GM12878 (cell line): ENCODE data around the gene MRPL1. TPM values are rescaled to one million over a fixed set of nuclear protein-coding genes. Genes with fewer than 3 reads are reported as not detected.
A peak's percentile ranks its signal among the peaks of the same experiment; 100 is the strongest.

Experiments
- ATAC-seq: fragments of 200-7000 bp; cut with Tn5 transposase; 3 replicates; pipeline ENCODE4 v1.9.1; 2020; ENCODE audit warnings: mild to moderate bottlenecking, moderate library complexity
- Bru-seq: library from RNA; stranded (reverse); fragments of 400-500 nt; gene quantifications from one replicate; lab custom pipeline; 2021; lab: Mats Ljungman, UMichigan
- BruChase-seq, 2 experiments: library from RNA; stranded (reverse); fragments of 400-500 nt; gene quantifications; one replicate each; lab custom pipeline; 2021; lab: Mats Ljungman, UMichigan
- BruUV-seq: library from RNA; stranded (reverse); fragments of 400-500 nt; replicated peaks from 2 replicates; lab custom pipeline; 2021; lab: Mats Ljungman, UMichigan
- CTCF ChIA-PET: fragments of 300-600 bp; sonication (Branson Sonifier 250); formaldehyde crosslinking; extraction: SDS; loops from one replicate; lab custom pipeline; 2021; ENCODE audit warnings: inconsistent platforms; lab: Yijun Ruan, JAX
- POLR2A ChIA-PET: fragments of 350-600 bp; formaldehyde crosslinking; extraction: SDS; loops from one replicate; lab custom pipeline; 2021; ENCODE audit warnings: inconsistent platforms; lab: Charles Lee
- RAD21 ChIA-PET: fragments of 300-600 bp; sonication (Branson Sonifier 250); formaldehyde crosslinking; loops from one replicate; lab custom pipeline; 2023; ENCODE audit warnings: antibody characterized with exemption; ENCODE audit not compliant: unreplicated experiment; lab: Charles Lee
- SMC1A ChIA-PET: fragments of 300-600 bp; sonication (Branson Sonifier 250); formaldehyde crosslinking; loops from one replicate; lab custom pipeline; 2023; ENCODE audit not compliant: unreplicated experiment, uncharacterized antibody; lab: Charles Lee
- DNase-seq: peaks from one replicate; pipeline ENCODE4 v3.0.0-alpha.2; 2011; ENCODE audit warnings: low read depth, low spot score
- FAIRE-seq: peaks from 3 replicates; lab custom pipeline; 2011; peaks lifted over from hg19 to GRCh38; lab: Jason Lieb, UNC
- H2AFZ ChIP-seq: 2 replicates; pipeline ENCODE4 v1.6.0; 2011; ENCODE audit warnings: low read depth, low read length, control low read depth; ENCODE audit not compliant: control insufficient read depth
- H3K27ac ChIP-seq: 2 replicates; pipeline ENCODE4 v1.5.1; 2011; ENCODE audit warnings: control low read depth; ENCODE audit not compliant: control insufficient read depth, insufficient read depth
- H3K27me3 ChIP-seq, 2 experiments: replicated peaks in 1 of 2; 2 replicates each; pipeline versions ENCODE4 v1.6.0 to v1.6.1; 2011; ENCODE audit warnings: low read length in 1 of 2; ENCODE audit not compliant: control insufficient read depth in 2 of 2, insufficient read depth in 2 of 2
- H3K36me3 ChIP-seq, 2 experiments: 2 replicates each; pipeline ENCODE4 v1.5.1; 2011; ENCODE audit warnings: low read length in 1 of 2; ENCODE audit not compliant: control insufficient read depth in 2 of 2, insufficient read depth in 2 of 2
- H3K4me1 ChIP-seq: 2 replicates; pipeline ENCODE4 v1.6.1; 2011; ENCODE audit warnings: mild to moderate bottlenecking, low read length, moderate library complexity, mixed read lengths; ENCODE audit not compliant: control insufficient read depth, insufficient read depth
- H3K4me2 ChIP-seq: 2 replicates; pipeline ENCODE4 v1.6.0; 2011; ENCODE audit warnings: control low read depth; ENCODE audit not compliant: control insufficient read depth, insufficient read depth
- H3K4me3 ChIP-seq: fragments of 200-600 bp; sonication (generic); 2 replicates; pipeline ENCODE4 v1.5.1; 2016
- H3K79me2 ChIP-seq: 2 replicates; pipeline ENCODE4 v1.6.0; 2011; ENCODE audit warnings: low read length; ENCODE audit not compliant: control insufficient read depth, insufficient read depth
- H3K9ac ChIP-seq: 2 replicates; pipeline ENCODE4 v1.8.0; 2011; ENCODE audit warnings: low read length, control low read depth, mixed read lengths; ENCODE audit not compliant: control insufficient read depth, insufficient read depth
- H3K9me3 ChIP-seq: replicated peaks from 3 replicates; pipeline ENCODE4 v1.5.1; 2011; ENCODE audit warnings: mild to moderate bottlenecking, low read length; ENCODE audit not compliant: control insufficient read depth, insufficient read depth
- H4K20me1 ChIP-seq: 2 replicates; pipeline ENCODE4 v1.6.0; 2011; ENCODE audit not compliant: control insufficient read depth, insufficient read depth
- CBFB ChIP-seq: IDR thresholded peaks from 2 replicates; pipeline ENCODE4 v1.6.1; 2016; ENCODE audit warnings: antibody characterized with exemption, low read depth
- CBX5 ChIP-seq: sonication (generic); IDR thresholded peaks from 2 replicates; pipeline ENCODE4 v1.6.1; 2016; ENCODE audit warnings: low read depth, moderate library complexity, mild to moderate bottlenecking, inconsistent platforms
- RELB ChIP-seq: fragments of 450-650 bp; IDR thresholded peaks from 2 replicates; pipeline ENCODE4 v1.6.1; 2017; ENCODE audit warnings: low read depth, mild to moderate bottlenecking, moderate library complexity
- STAT1 ChIP-seq: fragments of 450-650 bp; conservative IDR thresholded peaks from 2 replicates; pipeline ENCODE4 v1.6.1; 2014; ENCODE audit warnings: antibody characterized with exemption, mild to moderate bottlenecking
- TCF3 ChIP-seq: IDR thresholded peaks from 2 replicates; pipeline ENCODE4 v1.6.1; 2012; ENCODE audit warnings: low read depth, mild to moderate bottlenecking, low read length, borderline replicate concordance; ENCODE audit not compliant: insufficient read depth
- ZBTB11 ChIP-seq: fragments of 450-650 bp; formaldehyde crosslinking; IDR thresholded peaks from 2 replicates; pipeline ENCODE4 v1.5.0; 2022; ENCODE audit warnings: mild to moderate bottlenecking, missing genetic modification characterization
- ZNF592 ChIP-seq: fragments of 450-650 bp; IDR thresholded peaks from 2 replicates; pipeline ENCODE4 v1.6.1; 2017; ENCODE audit warnings: mild to moderate bottlenecking, moderate library complexity
- WGBS: methylation state at CpG from one replicate; pipeline ENCODE4 v1.1.6; 2016; ENCODE audit warnings: low lambda C conversion rate; ENCODE audit not compliant: insufficient replicate concordance, insufficient coverage; ENCODE audit errors: missing lambda C conversion rate; 5-methylcytosine and 5-hydroxymethylcytosine counted together
- in situ Hi-C: fragments of 300-500 bp; cut with MboI; formaldehyde crosslinking; loops from 9 replicates; pipeline ENCODE4 v1.14.3; 2018; ENCODE audit warnings: mixed read lengths
- intact Hi-C: fragments of 100-400 bp; cut with micrococcal nuclease; formaldehyde crosslinking; loops from one replicate; pipeline ENCODE4 v1.14.2; 2022; ENCODE audit not compliant: unreplicated experiment
- long read RNA-seq, 2 experiments: library from polyadenylated mRNA; unstranded; transcript quantifications; one replicate each; pipeline ENCODE4 v2.0.0, GENCODE V29; 2019 to 2020
- polyA minus RNA-seq, 3 experiments: library from RNA; depleted of rRNA, polyadenylated mRNA; stranded (reverse); fragments of >200 nt; gene quantifications; 2 replicates each; pipeline ENCODE4 v1.2.3, GENCODE V29; 2011
- polyA plus RNA-seq, 11 experiments: library from polyadenylated mRNA; depleted of rRNA in 4 of 11; unstranded in 6 of 11; stranded (reverse) in 5 of 11; fragments of >200 nt; fragmentation: Nextera tagmentation in 4 of 11; fragmentation: Illumina TruSeq in 1 of 11; extraction: Ambion mirVana in 4 of 11; extraction: Trizol in 1 of 11; gene quantifications; 1 replicate in 1 of 11; 2 replicates in 10 of 11; pipeline versions ENCODE4 v1.2.1 to v1.2.3, GENCODE V29; 2011 to 2016; ENCODE audit warnings: inconsistent platforms in 2 of 11, missing spikeins in 2 of 11, low read depth in 1 of 11
- total RNA-seq, 4 experiments: library from RNA; depleted of rRNA in 3 of 4; stranded (reverse); fragments of >200 nt in 3 of 4; fragmentation: Illumina TruSeq in 1 of 4; extraction: Trizol in 1 of 4; gene quantifications; 2 replicates each; pipeline versions ENCODE4 v1.2.1 to v1.2.3, GENCODE V29; 2013 to 2021

Gene MRPL1
- total RNA-seq (2013; cell fraction: nucleolus; rRNA removed) = 24.7 and 27.0 TPM in 2 replicates
- 24.6 and 25.4 TPM in 2 replicates for total RNA-seq (2014; rRNA removed)
- 28.6 and 30.1 TPM in 2 replicates for total RNA-seq (2014; rRNA removed; fragmentation: Illumina TruSeq; extraction: Trizol)
- total RNA-seq (2021) = 20.2 and 22.0 TPM in 2 replicates
- polyA plus RNA-seq (2011; ENCODE audit: low read depth) = 11.1 TPM
- polyA plus RNA-seq (2011; rRNA removed) = 32.8 and 45.2 TPM in 2 replicates
- 6.0 and 7.0 TPM in 2 replicates for polyA plus RNA-seq (2011; cell fraction: cytosol; rRNA removed)
- polyA plus RNA-seq (2011; cell fraction: nucleus; rRNA removed) = 8.8 and 10.6 TPM in 2 replicates
- polyA plus RNA-seq (2012) = 24.8 and 27.4 TPM in 2 replicates
- polyA plus RNA-seq (2014; fragmentation: Illumina TruSeq; extraction: Trizol) = 25.9 and 41.1 TPM in 2 replicates
- 10 to 100 TPM; 26.3 to 35.7 TPM for polyA plus RNA-seq (2014; fragmentation: Nextera tagmentation; extraction: Ambion mirVana)
- polyA plus RNA-seq (2014; rRNA removed) = 16.2 and 22.8 TPM in 2 replicates
- 10 to 100 TPM; 33.9 to 34.9 TPM for polyA plus RNA-seq (2016; fragmentation: Nextera tagmentation; extraction: Ambion mirVana)
- 6.4 and 8.2 TPM in 2 replicates for polyA minus RNA-seq (2011; rRNA and poly(A)+ RNA removed)
- 2.8 and 3.4 TPM in 2 replicates for polyA minus RNA-seq (2011; cell fraction: cytosol; rRNA and poly(A)+ RNA removed)
- polyA minus RNA-seq (2011; cell fraction: nucleus; rRNA and poly(A)+ RNA removed) = 8.8 and 10.3 TPM in 2 replicates
- Bru-seq, nascent RNA = percentile 73 among the genes with signal in this experiment
- BruChase-seq, experiment 1, labeled RNA remaining after a 6-hour chase = percentile 65 among the genes with signal in this experiment
- BruChase-seq, experiment 2, labeled RNA remaining after a 2-hour chase = percentile 64 among the genes with signal in this experiment
- long read RNA-seq, experiment 1, transcript MRPL1-201 (9 exons, 1,490 nt) = major isoform, 16 of 19 reads
- long read RNA-seq, experiment 1, partial matches to known transcripts = 3 of 19 reads
- long read RNA-seq, experiment 1, other reads (novel, unspliced or antisense) = 0 of 19 reads
- long read RNA-seq, experiment 2, transcript MRPL1-201 (9 exons, 1,490 nt) = major isoform, 65 of 88 reads
- long read RNA-seq, experiment 2, partial matches to known transcripts = 19 of 88 reads
- long read RNA-seq, experiment 2, other reads (novel, unspliced or antisense) = 4 of 88 reads

- CTCF ChIA-PET = interaction anchor here (0.7 to 2.1 kb wide), 5 partner anchors 9 to 261 kb away, joined by 3 to 8 read pairs (median 5); no protein-coding TSS in a partner anchor
- H3K4me1 ChIP-seq = peaks cover 6% of the 10 kb centered on the region; the same call in 1 of the 2 replicates
- peak within 1 kb of the TSS; percentile 94 for H3K27ac ChIP-seq
- peak within 1 kb of the TSS; percentile 96 for H3K9ac ChIP-seq
- DNase-seq (peak; percentile 89), FAIRE-seq (peak; percentile 78), ATAC-seq (peak; percentile 88)
- no peaks in the 10 kb centered on the region for H3K36me3 ChIP-seq
- peak within 1 kb of the TSS; percentile 78 for H3K4me3 ChIP-seq
- no peaks in the 10 kb centered on the region for H3K27me3 ChIP-seq
- no TSS peak for BruUV-seq
- H4K20me1 ChIP-seq = no peaks in the 10 kb centered on the region
- WGBS = under 1% methylated on average over 33 of the region's 33 CpGs
- in situ Hi-C loops = no loop called here
- peak within 1 kb of the TSS; percentile 58 for H2AFZ ChIP-seq
- intact Hi-C loops = loop anchor here (1.0 kb wide), 1 partner anchor 42 kb away; no protein-coding TSS in a partner anchor
- POLR2A ChIA-PET = interaction anchor here (0.7 to 1.7 kb wide), 3 partner anchors 19 to 1536 kb away, joined by 3 to 9 read pairs (median 3); no protein-coding TSS in a partner anchor
- RAD21 ChIA-PET = interaction anchor here (0.9 to 2.0 kb wide), 5 partner anchors 9 to 987 kb away, joined by 3 to 13 read pairs (median 4); no protein-coding TSS in a partner anchor
- peak within 1 kb of the TSS; percentile 90 for H3K4me2 ChIP-seq
- peaks cover 26% of the 10 kb centered on the region for H3K79me2 ChIP-seq
- SMC1A ChIA-PET = interaction anchor here (0.6 to 1.9 kb wide), 10 partner anchors 8 to 285 kb away, joined by 3 to 12 read pairs (median 3); no protein-coding TSS in a partner anchor
- H3K9me3 ChIP-seq = no peaks in the 10 kb centered on the region
- TF ChIP-seq STAT1 (no peak), CBFB (peak; percentile 77; the same call in 1 of the 2 replicates), ZBTB11 (CRISPR knock-in tag) (peak; percentile 92), TCF3 (no peak), CBX5 (peak; percentile 95), ZNF592 (no peak), RELB (peak; percentile 96)
Observed at GRCh38 chr4:77862478-77863216, at the start of gene MRPL1. Gene MRPL1, plus strand, starts transcription at chr4:77862830. Its CDS starts 19 bp downstream, at chr4:77862849.
